KMS-11 (cell line): ENCODE data around the gene TDRD9.

Source experiments
- H2AFZ ChIP-seq: fragments of 200-600 bp; sonication (generic); 2 replicates; pipeline ENCODE4 v1.6.1; 2016; ENCODE audit warnings: antibody characterized with exemption, mixed run types, low read depth
- H3K27ac ChIP-seq: fragments of 200-600 bp; sonication (generic); 2 replicates; pipeline ENCODE4 v1.6.1; 2016; ENCODE audit warnings: mild to moderate bottlenecking, mixed run types
- H3K27me3 ChIP-seq: fragments of 200-600 bp; sonication (generic); 2 replicates; pipeline ENCODE4 v1.6.1; 2017; ENCODE audit warnings: mild to moderate bottlenecking, low read depth, mixed run types, moderate library complexity; ENCODE audit not compliant: insufficient read depth
- H3K36me3 ChIP-seq: fragments of 200-600 bp; sonication (generic); 2 replicates; pipeline ENCODE4 v1.6.1; 2017; ENCODE audit warnings: mild to moderate bottlenecking, mixed run types; ENCODE audit not compliant: insufficient read depth
- H3K4me1 ChIP-seq: fragments of 200-600 bp; sonication (generic); 2 replicates; pipeline ENCODE4 v1.6.1; 2016; ENCODE audit warnings: mild to moderate bottlenecking, low read depth, mixed run types; ENCODE audit not compliant: poor library complexity, severe bottlenecking
- H3K4me2 ChIP-seq: fragments of 200-600 bp; sonication (generic); 2 replicates; pipeline ENCODE4 v1.7.0; 2016; ENCODE audit warnings: mild to moderate bottlenecking, mixed run types
- H3K4me3 ChIP-seq: fragments of 200-600 bp; sonication (generic); IDR thresholded peaks from 2 replicates; pipeline ENCODE4 v1.6.1; 2017; ENCODE audit warnings: low read depth, low read length, mixed read lengths; ENCODE audit not compliant: insufficient read depth
- H3K79me2 ChIP-seq: fragments of 200-600 bp; sonication (generic); 2 replicates; pipeline ENCODE4 v1.6.1; 2016; ENCODE audit warnings: low read depth, mixed run types; ENCODE audit not compliant: insufficient read depth
- H3K9ac ChIP-seq: fragments of 200-600 bp; sonication (generic); 2 replicates; pipeline ENCODE4 v1.6.1; 2016; ENCODE audit warnings: mild to moderate bottlenecking, mixed run types
- H4K20me1 ChIP-seq: fragments of 200-600 bp; sonication (generic); 2 replicates; pipeline ENCODE4 v1.6.1; 2016; ENCODE audit warnings: mild to moderate bottlenecking, mixed run types; ENCODE audit not compliant: insufficient read depth
- TF ChIP-seq, protein P1 (sequence below): fragments of 200-600 bp; sonication (generic); conservative IDR thresholded peaks from 2 replicates; pipeline ENCODE4 v1.6.1; 2017; ENCODE audit warnings: low read depth, mild to moderate bottlenecking, antibody characterized with exemption, low read length, moderate library complexity, mixed read lengths

TDRD9 gene

DNA sequence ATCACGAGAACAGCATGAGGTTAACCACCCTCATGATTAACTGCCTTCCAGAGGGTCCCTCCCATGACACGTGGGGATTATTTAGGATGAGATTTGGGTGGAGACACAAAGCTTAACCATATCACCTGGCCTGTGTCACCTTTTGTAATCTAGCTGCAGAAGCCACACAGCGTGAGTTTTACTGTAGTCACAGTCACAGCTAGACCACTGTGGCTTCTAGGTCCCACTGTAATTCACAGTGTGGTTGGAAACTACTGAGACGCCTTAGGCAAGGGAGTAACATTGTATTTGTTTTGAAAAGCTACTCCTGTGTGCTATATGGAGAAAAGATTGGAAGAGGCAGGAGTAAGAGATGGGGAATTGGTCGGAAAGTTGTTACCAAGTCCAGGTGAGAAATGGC, 111.0 kb downstream of the TDRD9 start:
- Histone ChIP-seq H3K79me2 (no peaks in the 10 kb centered on the region), H3K27me3 (no peaks in the 10 kb centered on the region), H2AFZ (no peak overlapping the region), H3K4me1 (no peaks in the 10 kb centered on the region), H3K36me3 (no peaks in the 10 kb centered on the region), H3K4me3 (no peak overlapping the region), H3K4me2 (no peak overlapping the region), H4K20me1 (no peaks in the 10 kb centered on the region), H3K27ac (no peak overlapping the region), H3K9ac (no peak overlapping the region)
- TF ChIP-seq, protein P1, sequence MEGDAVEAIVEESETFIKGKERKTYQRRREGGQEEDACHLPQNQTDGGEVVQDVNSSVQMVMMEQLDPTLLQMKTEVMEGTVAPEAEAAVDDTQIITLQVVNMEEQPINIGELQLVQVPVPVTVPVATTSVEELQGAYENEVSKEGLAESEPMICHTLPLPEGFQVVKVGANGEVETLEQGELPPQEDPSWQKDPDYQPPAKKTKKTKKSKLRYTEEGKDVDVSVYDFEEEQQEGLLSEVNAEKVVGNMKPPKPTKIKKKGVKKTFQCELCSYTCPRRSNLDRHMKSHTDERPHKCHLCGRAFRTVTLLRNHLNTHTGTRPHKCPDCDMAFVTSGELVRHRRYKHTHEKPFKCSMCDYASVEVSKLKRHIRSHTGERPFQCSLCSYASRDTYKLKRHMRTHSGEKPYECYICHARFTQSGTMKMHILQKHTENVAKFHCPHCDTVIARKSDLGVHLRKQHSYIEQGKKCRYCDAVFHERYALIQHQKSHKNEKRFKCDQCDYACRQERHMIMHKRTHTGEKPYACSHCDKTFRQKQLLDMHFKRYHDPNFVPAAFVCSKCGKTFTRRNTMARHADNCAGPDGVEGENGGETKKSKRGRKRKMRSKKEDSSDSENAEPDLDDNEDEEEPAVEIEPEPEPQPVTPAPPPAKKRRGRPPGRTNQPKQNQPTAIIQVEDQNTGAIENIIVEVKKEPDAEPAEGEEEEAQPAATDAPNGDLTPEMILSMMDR: no peak

DNA sequence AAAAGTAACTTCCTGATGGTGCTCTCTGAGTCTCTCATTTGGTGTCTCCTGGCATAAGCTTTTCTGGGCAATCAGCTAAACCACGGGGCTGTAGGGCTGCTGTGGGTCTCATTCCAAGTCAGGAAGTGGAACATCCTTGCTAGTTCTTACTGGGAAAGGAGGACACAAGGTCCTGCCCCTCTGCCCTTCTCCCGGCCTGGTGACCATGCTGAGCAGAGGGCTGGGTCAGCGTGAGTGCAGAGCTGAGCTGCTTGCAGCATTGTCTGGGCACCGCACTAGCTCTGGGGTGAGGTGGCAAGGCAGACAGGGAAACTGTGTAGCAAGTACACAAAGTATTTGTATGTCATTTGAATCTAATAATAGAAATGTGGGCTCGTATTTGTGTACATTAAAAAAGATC, 112.3 kb downstream of the TDRD9 start:
- Histone ChIP-seq H4K20me1 (no peaks in the 10 kb centered on the region), H3K4me1 (no peaks in the 10 kb centered on the region), H3K36me3 (no peaks in the 10 kb centered on the region), H3K79me2 (no peaks in the 10 kb centered on the region), H2AFZ (no peak overlapping the region), H3K9ac (no peak overlapping the region), H3K4me3 (no peak overlapping the region), H3K27ac (no peak overlapping the region), H3K27me3 (no peaks in the 10 kb centered on the region), H3K4me2 (no peak overlapping the region)
- TF ChIP-seq, protein P1: no peak

DNA sequence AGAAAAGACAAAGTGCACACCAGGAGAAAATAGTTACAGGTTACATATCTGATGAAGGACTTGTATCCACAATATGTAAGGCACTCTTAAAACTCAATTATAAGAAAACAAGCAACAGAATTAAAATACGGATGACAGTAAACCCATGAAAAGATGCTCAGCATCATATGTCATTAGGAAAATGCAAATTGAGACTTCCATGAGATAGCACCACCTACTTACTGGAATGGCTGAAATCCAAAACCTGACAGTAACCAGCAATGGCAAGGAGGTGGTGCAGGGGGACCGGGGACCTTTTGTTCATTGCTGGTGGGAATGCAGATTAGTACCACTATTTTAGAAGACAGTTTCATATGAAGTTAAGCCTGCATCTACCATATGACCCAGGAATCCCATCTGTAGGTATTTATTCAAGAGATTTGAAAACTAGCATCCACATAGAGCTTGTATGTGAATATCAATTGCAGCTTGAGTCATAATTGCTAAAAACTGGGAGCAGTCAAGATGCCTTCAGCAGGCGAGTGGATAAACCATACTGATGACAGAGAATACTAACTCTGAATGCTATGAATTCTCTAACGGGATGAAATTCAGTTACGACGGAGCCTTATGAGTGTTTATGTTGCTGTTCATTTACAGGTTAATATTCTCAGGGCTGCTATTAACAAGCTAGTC, 113.3 kb downstream of the TDRD9 start:
- H3K79me2 ChIP-seq: no peaks in the 10 kb centered on the region

DNA sequence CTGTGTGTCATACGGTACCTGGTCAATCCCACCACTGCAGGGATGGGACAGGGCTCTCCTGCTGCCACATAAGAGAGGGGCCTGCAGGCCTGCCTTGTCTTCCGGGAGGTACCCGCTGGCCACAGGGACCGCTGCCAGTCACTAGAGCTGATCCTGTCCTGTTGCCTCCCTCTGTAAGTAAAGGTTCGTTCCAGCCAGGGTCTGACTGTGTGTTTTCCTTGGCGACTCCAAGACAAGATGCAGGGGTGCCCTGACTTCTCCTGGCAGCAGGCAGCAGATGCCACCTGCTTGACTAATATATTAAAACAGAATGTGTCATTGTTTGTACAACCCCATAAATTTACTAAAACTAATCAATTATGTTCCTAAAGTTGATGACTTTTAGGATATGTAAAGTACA, 115.8 kb downstream of the TDRD9 start:
- Histone ChIP-seq H4K20me1 (no peaks in the 10 kb centered on the region), H3K36me3 (no peaks in the 10 kb centered on the region), H3K4me2 (no peak overlapping the region), H3K4me3 (no peak overlapping the region), H3K27me3 (no peaks in the 10 kb centered on the region), H3K4me1 (no peaks in the 10 kb centered on the region), H2AFZ (no peak overlapping the region), H3K27ac (no peak overlapping the region), H3K79me2 (no peaks in the 10 kb centered on the region), H3K9ac (no peak overlapping the region)
- TF ChIP-seq, protein P1: no peak

More for the DNA sequence above, 113.3 kb downstream of the TDRD9 start:
- Histone ChIP-seq H4K20me1 (no peaks in the 10 kb centered on the region), H3K4me2 (no peak overlapping the region), H3K36me3 (no peaks in the 10 kb centered on the region), H3K27me3 (no peaks in the 10 kb centered on the region), H3K27ac (no peak overlapping the region), H3K4me3 (no peak overlapping the region), H3K9ac (no peak overlapping the region), H3K4me1 (no peaks in the 10 kb centered on the region), H2AFZ (no peak overlapping the region)
- TF ChIP-seq, protein P1: no peak
